ENCODE measurements around the gene ANAPC15. TPM values are rescaled to one million over a fixed set of nuclear protein-coding genes. Genes with fewer than 3 reads are reported as not detected.

ANAPC15 gene
- total RNA-seq, 1 experiment from 2014 or later = 65.6 TPM

GRCh38 chr11:72132646-72133045, 20.2 kb upstream of the ANAPC15 start:
- Histone ChIP-seq H3K9me2 (ENCODE audit: insufficient read depth) (no peaks in the 10 kb centered on the region), H3K36me3 (ENCODE audit: control insufficient read depth in 1 of 2, insufficient read depth in 2 of 2, low read length in 2 of 2) (no peaks in the 10 kb centered on the region), H3K4me3 (replicated peaks in 1 of 2; ENCODE audit: low read depth in 1 of 2, low read length in 2 of 2) (no peak overlapping the region), H3K4me2 (ENCODE audit: low read length) (no peak overlapping the region), H3K27me3 (ENCODE audit: insufficient read depth, low read length) (no peaks in the 10 kb centered on the region), H2AFZ (ENCODE audit: low read depth, low read length, poor library complexity, severe bottlenecking) (no peak overlapping the region), H3K79me2 (ENCODE audit: insufficient read depth, low read length) (no peaks in the 10 kb centered on the region), H4K20me1 (ENCODE audit: insufficient read depth) (no peaks in the 10 kb centered on the region), H3K27ac (ENCODE audit: low read depth, low read length) (no peak overlapping the region), H3K9me3 (ENCODE audit: control insufficient read depth in 1 of 2, insufficient read depth in 1 of 2, low read depth in 1 of 2, low read length in 2 of 2) (peaks cover 9% of the 10 kb centered on the region in 2 experiments; a peak in 2 of 4 replicates), H3K4me1 (ENCODE audit: control insufficient read depth in 1 of 2, insufficient read depth in 2 of 2, low read length in 2 of 2) (no peaks in the 10 kb centered on the region), H3K9ac (ENCODE audit: low read length) (no peak overlapping the region)
- CTCF ChIA-PET = no interaction called here
- POLR2A ChIA-PET = no interaction called here
- TF ChIP-seq, protein P1, sequence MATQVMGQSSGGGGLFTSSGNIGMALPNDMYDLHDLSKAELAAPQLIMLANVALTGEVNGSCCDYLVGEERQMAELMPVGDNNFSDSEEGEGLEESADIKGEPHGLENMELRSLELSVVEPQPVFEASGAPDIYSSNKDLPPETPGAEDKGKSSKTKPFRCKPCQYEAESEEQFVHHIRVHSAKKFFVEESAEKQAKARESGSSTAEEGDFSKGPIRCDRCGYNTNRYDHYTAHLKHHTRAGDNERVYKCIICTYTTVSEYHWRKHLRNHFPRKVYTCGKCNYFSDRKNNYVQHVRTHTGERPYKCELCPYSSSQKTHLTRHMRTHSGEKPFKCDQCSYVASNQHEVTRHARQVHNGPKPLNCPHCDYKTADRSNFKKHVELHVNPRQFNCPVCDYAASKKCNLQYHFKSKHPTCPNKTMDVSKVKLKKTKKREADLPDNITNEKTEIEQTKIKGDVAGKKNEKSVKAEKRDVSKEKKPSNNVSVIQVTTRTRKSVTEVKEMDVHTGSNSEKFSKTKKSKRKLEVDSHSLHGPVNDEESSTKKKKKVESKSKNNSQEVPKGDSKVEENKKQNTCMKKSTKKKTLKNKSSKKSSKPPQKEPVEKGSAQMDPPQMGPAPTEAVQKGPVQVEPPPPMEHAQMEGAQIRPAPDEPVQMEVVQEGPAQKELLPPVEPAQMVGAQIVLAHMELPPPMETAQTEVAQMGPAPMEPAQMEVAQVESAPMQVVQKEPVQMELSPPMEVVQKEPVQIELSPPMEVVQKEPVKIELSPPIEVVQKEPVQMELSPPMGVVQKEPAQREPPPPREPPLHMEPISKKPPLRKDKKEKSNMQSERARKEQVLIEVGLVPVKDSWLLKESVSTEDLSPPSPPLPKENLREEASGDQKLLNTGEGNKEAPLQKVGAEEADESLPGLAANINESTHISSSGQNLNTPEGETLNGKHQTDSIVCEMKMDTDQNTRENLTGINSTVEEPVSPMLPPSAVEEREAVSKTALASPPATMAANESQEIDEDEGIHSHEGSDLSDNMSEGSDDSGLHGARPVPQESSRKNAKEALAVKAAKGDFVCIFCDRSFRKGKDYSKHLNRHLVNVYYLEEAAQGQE (IDR thresholded peaks at IDR 0.05; ENCODE audit: low read depth) = no peak
- TF ChIP-seq YY1 (IDR thresholded peaks at IDR 0.05; ENCODE audit: extremely low read depth, insufficient replicate concordance, low read depth, low read length) = no peak
- no peak for TF ChIP-seq JUND (IDR thresholded peaks at IDR 0.05)
- no peak for TF ChIP-seq EGR1 (IDR thresholded peaks at IDR 0.05; ENCODE audit: low read depth)
- TF ChIP-seq RAD21 (IDR thresholded peaks at IDR 0.05; ENCODE audit: low read depth) = no peak
- no peak for TF ChIP-seq POLR2AphosphoS5 (IDR thresholded peaks at IDR 0.05; ENCODE audit: low read depth, low read length)
- ATAC-seq (no peak), DNase-seq (ENCODE audit: low read depth, low spot score) (no peak)
- intact Hi-C loops (cut with micrococcal nuclease) = no loop called here
- BruUV-seq (replicated peaks) = no TSS peak
- RAD21 ChIA-PET (ENCODE audit: low non-redundant PET in 1 of 2, low total read pairs in 2 of 2, uncharacterized antibody in 2 of 2, unreplicated experiment in 2 of 2) = no interaction called here

DNA sequence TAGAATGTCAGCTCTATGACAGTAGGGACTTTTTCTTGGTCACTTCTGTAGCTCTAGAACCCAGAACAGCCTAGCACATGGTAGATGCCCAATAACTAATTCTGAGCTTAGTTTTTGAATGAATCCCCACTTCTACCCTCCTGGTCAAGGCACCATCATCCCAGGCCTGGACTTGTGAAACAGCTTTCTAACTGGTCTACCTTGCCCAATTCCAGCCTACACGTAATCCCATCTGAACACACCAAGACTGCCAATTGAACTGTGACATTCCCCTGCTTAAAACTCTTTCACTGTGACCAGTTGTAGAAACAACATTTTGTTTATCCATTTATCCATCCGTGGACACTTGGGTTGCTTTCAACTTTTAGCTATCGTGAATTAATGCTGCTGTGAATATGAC, 16.9 kb upstream of the ANAPC15 start:
- Histone ChIP-seq H3K27me3 (ENCODE audit: insufficient read depth, low read length) (no peaks in the 10 kb centered on the region), H3K79me2 (ENCODE audit: insufficient read depth, low read length) (no peaks in the 10 kb centered on the region), H3K27ac (ENCODE audit: low read depth, low read length) (no peak overlapping the region), H3K36me3 (ENCODE audit: control insufficient read depth in 1 of 2, insufficient read depth in 2 of 2, low read length in 2 of 2) (no peaks in the 10 kb centered on the region), H3K4me2 (ENCODE audit: low read length) (no peak overlapping the region), H3K9me3 (ENCODE audit: control insufficient read depth in 1 of 2, insufficient read depth in 1 of 2, low read depth in 1 of 2, low read length in 2 of 2) (peaks cover 9 to 18% of the 10 kb centered on the region in 2 experiments; a peak in 3 of 4 replicates), H4K20me1 (ENCODE audit: insufficient read depth) (no peaks in the 10 kb centered on the region), H3K9me2 (ENCODE audit: insufficient read depth) (no peaks in the 10 kb centered on the region), H3K9ac (ENCODE audit: low read length) (no peak overlapping the region), H3K4me3 (replicated peaks in 1 of 2; ENCODE audit: low read depth in 1 of 2, low read length in 2 of 2) (no peak overlapping the region), H3K4me1 (ENCODE audit: control insufficient read depth in 1 of 2, insufficient read depth in 2 of 2, low read length in 2 of 2) (no peaks in the 10 kb centered on the region), H2AFZ (ENCODE audit: low read depth, low read length, poor library complexity, severe bottlenecking) (no peak overlapping the region)
- ChIA-PET CTCF (no interaction called here), POLR2A (no interaction called here), RAD21 (ENCODE audit: low non-redundant PET in 1 of 2, low total read pairs in 2 of 2, uncharacterized antibody in 2 of 2, unreplicated experiment in 2 of 2) (no interaction called here)
- DNase-seq (ENCODE audit: low read depth, low spot score) (no peak), ATAC-seq (no peak)
- no TSS peak for BruUV-seq (replicated peaks)
- intact Hi-C loops (cut with micrococcal nuclease) = no loop called here
- TF ChIP-seq ZFX (IDR thresholded peaks at IDR 0.05) (no peak), YY1 (IDR thresholded peaks at IDR 0.05; ENCODE audit: extremely low read depth, insufficient replicate concordance, low read depth, low read length) (no peak), JUND (IDR thresholded peaks at IDR 0.05) (no peak), CBX3 (IDR thresholded peaks at IDR 0.05; ENCODE audit: low read depth) (no peak), SIN3A (IDR thresholded peaks at IDR 0.05; ENCODE audit: low read depth) (no peak), EZH2phosphoT487 (IDR thresholded peaks at IDR 0.05; ENCODE audit: borderline replicate concordance) (no peak), ZNF274 (IDR thresholded peaks at IDR 0.05; ENCODE audit: low read depth, low read length) (no peak), SRF (IDR thresholded peaks at IDR 0.05; ENCODE audit: low read depth) (no peak), FOSL1 (IDR thresholded peaks at IDR 0.05; ENCODE audit: low read depth) (no peak), ELF1 (IDR thresholded peaks at IDR 0.05; ENCODE audit: borderline replicate concordance, low read depth) (no peak), CEBPB (IDR thresholded peaks at IDR 0.05; ENCODE audit: low read depth) (no peak), MAX (IDR thresholded peaks at IDR 0.05) (no peak)
- TF ChIP-seq, protein P1 (IDR thresholded peaks at IDR 0.05; ENCODE audit: low read depth) = no peak

Data from HCT116 (cell line).